Thyroid gland (tissue), 4 donors: ENCODE data around the gene SLC6A1.

ENCODE experiments used
- CTCF ChIP-seq, 6 experiments: fragments of 200-600 bp in 3 of 6; fragments of 450-650 bp in 3 of 6; sonication (generic) in 3 of 6; IDR thresholded peaks; one replicate each; pipeline ENCODE4 v1.5.1; 2016 to 2019; ENCODE audit warnings: antibody characterized with exemption in 6 of 6, mild to moderate bottlenecking in 2 of 6, inconsistent platforms in 1 of 6, moderate library complexity in 1 of 6
- POLR2A ChIP-seq, 2 donors: fragments of 450-650 bp; IDR thresholded peaks; one replicate each; pipeline ENCODE4 v1.6.1; 2017; ENCODE audit warnings: antibody characterized with exemption in 2 of 2, mild to moderate bottlenecking in 2 of 2, moderate library complexity in 1 of 2

- TF ChIP-seq POLR2A (IDR thresholded peaks at IDR 0.05): no peak
- no peak for TF ChIP-seq CTCF (IDR thresholded peaks at IDR 0.05)
Measured at GRCh38 chr3:10986592-10986991, 6.0 kb upstream of the SLC6A1 start.
